ENCODE data around the gene RHOH. TPM values are rescaled to one million over a fixed set of nuclear protein-coding genes. Genes with fewer than 3 reads are reported as not detected.

Gene RHOH
- total and polyA plus RNA-seq, 2 of the 13 experiments (the other 11 are each of a cell fraction or from before 2014, with no cell fraction given): 0.57 TPM; not detected in 1

DNA sequence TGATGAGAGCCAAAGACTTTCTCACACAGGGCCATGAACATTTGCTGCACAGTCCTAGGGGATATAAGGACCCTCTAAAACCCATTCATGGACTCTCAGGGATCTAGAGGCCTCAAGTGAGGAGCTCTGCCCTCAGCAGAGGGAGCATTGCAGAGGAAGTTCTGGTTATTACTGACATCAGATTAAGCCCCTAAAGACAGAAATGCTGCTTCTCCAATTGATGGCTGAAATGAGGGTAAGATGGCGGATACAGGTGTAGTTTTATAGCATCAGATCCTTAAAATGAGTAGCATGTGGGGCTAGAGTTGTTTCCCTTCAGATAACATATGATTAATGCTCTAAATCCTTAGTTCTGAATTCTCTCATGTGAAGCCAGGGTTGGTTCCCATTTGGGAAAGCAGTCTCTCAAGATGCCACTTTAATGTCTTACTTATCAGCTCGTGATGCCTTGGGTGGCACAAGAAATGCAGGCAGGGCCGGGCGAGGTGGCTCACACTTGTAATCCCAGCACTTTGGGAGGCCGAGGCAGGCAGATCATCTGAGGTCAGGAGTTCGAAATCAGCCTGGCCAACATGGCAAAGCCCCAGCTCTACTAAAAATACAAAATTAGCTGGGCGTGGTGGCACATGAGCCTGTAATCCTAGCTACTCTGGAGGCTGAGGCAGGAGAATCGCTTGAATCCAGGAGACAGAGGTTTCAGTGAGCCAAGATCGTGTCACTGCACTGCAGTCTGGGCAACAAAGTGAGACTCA is 7.9 kb downstream of the RHOH start (continued):
- no peak for TF ChIP-seq ZSCAN12 (CRISPR knock-in tag; IDR thresholded peaks at IDR 0.05)

DNA sequence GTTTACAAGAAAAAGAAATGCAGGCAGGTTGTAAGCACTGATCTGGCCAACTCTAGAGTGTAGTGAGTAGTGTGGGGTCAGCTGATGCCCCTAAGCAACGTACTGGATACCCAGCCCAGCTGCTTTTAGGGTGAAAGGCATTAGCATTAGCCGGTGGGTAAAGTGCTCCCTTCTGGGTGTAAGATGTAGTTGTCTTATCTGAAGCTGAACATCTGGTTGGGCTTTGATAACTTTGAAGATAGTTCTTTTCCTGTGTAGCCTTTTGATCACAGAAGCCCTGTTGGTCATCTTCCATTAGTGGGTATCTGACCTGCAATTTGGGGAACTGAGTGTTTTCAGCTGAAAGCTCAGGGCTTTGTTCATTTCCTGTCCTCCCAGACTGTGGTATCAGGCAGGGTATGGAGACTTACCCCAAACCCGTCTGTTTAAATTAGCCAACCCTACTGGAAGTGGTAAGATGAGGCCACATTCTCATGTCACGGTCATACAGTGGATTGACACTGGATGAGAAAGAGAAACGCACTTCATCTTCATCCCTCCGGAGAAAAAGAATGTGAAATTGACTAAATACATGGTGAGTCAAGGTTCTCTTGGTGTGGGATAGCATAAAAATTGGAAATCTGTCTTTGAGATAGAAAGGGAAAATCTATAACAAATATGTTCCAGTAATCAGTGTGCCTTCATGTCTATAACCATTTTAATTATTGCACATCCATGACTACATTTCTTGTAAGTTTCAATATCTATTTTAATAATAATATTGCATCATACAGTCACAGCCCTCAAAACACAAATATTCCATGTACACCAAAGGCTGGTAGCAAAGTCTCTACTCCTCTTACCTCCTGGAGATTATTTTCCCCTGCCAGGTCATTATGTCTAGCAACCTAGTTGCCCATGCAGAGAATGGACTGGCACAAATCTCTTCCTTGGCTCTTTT is 8.7 kb downstream of the RHOH start:
- no TSS peak for BruUV-seq (replicated peaks)
- CTCF ChIA-PET (ENCODE audit: low intra/inter-chr PET ratio, low total read pairs): no interaction called here

More for the DNA sequence above, 8.7 kb downstream of the RHOH start:
- Histone ChIP-seq H3K79me2 (ENCODE audit: insufficient read depth, low read length) (no peaks in the 10 kb centered on the region), H3K4me2 (ENCODE audit: low read depth, low read length) (no peak overlapping the region), H3K9me3 (ENCODE audit: low read length) (no peaks in the 10 kb centered on the region), H3K36me3 (replicated peaks in 1 of 2; ENCODE audit: control insufficient read depth in 1 of 2, insufficient read depth in 2 of 2, low read length in 2 of 2) (no peaks in the 10 kb centered on the region), H3K4me1 (ENCODE audit: insufficient read depth, low read length) (peaks cover 7% of the 10 kb centered on the region; the same call in 1 of the 2 replicates), H3K27me3 (ENCODE audit: control insufficient read depth in 1 of 2, insufficient read depth in 2 of 2, low read length in 2 of 2) (peaks cover 0 to 9% of the 10 kb centered on the region in 2 experiments; a peak in 1 of 5 replicates), H3K4me3 (replicated peaks in 1 of 3; ENCODE audit: insufficient read depth in 1 of 3, low read depth in 2 of 3, low read length in 3 of 3) (no peak overlapping the region), H3K27ac (ENCODE audit: extremely low read length, insufficient read depth, low read length) (no peak overlapping the region), H4K20me1 (ENCODE audit: insufficient read depth, low read length) (no peaks in the 10 kb centered on the region), H3K9ac (ENCODE audit: insufficient read depth, low read depth, low read length) (no peak overlapping the region), H2AFZ (ENCODE audit: low read length) (no peak overlapping the region)
- in situ Hi-C loops (cut with HindIII; ENCODE audit: extremely low pct_ligation_motif_present, low pct_unique_long_range_greater_than_20kb) (no loop called here), intact Hi-C loops (cut with micrococcal nuclease; ENCODE audit: unreplicated experiment) (no loop called here)
- TF ChIP-seq MXI1 (IDR thresholded peaks at IDR 0.05; ENCODE audit: borderline replicate concordance, low read depth, low read length) (no peak), YY1 (IDR thresholded peaks at IDR 0.05; ENCODE audit: insufficient read depth, insufficient replicate concordance, low read depth, low read length) (no peak), PAXIP1 (CRISPR knock-in tag; conservative IDR thresholded peaks at IDR 0.05) (no peak), CCDC6 (CRISPR knock-in tag; IDR thresholded peaks at IDR 0.05) (no peak), ZNF354B (CRISPR knock-in tag; IDR thresholded peaks at IDR 0.05) (no peak), SUZ12 (IDR thresholded peaks at IDR 0.05; ENCODE audit: low read depth, low read length) (no peak), DNMT3B (CRISPR knock-in tag; conservative IDR thresholded peaks at IDR 0.05) (no peak)
- TF ChIP-seq, protein P1, sequence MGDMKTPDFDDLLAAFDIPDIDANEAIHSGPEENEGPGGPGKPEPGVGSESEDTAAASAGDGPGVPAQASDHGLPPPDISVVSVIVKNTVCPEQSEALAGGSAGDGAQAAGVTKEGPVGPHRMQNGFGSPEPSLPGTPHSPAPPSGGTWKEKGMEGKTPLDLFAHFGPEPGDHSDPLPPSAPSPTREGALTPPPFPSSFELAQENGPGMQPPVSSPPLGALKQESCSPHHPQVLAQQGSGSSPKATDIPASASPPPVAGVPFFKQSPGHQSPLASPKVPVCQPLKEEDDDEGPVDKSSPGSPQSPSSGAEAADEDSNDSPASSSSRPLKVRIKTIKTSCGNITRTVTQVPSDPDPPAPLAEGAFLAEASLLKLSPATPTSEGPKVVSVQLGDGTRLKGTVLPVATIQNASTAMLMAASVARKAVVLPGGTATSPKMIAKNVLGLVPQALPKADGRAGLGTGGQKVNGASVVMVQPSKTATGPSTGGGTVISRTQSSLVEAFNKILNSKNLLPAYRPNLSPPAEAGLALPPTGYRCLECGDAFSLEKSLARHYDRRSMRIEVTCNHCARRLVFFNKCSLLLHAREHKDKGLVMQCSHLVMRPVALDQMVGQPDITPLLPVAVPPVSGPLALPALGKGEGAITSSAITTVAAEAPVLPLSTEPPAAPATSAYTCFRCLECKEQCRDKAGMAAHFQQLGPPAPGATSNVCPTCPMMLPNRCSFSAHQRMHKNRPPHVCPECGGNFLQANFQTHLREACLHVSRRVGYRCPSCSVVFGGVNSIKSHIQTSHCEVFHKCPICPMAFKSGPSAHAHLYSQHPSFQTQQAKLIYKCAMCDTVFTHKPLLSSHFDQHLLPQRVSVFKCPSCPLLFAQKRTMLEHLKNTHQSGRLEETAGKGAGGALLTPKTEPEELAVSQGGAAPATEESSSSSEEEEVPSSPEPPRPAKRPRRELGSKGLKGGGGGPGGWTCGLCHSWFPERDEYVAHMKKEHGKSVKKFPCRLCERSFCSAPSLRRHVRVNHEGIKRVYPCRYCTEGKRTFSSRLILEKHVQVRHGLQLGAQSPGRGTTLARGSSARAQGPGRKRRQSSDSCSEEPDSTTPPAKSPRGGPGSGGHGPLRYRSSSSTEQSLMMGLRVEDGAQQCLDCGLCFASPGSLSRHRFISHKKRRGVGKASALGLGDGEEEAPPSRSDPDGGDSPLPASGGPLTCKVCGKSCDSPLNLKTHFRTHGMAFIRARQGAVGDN (CRISPR knock-in tag; IDR thresholded peaks at IDR 0.05): no peak
- TF ChIP-seq, protein P2, sequence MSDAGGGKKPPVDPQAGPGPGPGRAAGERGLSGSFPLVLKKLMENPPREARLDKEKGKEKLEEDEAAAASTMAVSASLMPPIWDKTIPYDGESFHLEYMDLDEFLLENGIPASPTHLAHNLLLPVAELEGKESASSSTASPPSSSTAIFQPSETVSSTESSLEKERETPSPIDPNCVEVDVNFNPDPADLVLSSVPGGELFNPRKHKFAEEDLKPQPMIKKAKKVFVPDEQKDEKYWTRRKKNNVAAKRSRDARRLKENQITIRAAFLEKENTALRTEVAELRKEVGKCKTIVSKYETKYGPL (CRISPR knock-in tag; IDR thresholded peaks at IDR 0.05): no peak
- 55% methylated on average over 6 of the region's 6 CpGs for WGBS (ENCODE audit: low lambda C conversion rate)
- ATAC-seq: no peak
- POLR2A ChIA-PET: no interaction called here
- DNase-seq (ENCODE audit: low spot score): no peak
- no peak for FAIRE-seq

All from HepG2 (cell line).